ENCODE data around the gene SRPRA.

DNA sequence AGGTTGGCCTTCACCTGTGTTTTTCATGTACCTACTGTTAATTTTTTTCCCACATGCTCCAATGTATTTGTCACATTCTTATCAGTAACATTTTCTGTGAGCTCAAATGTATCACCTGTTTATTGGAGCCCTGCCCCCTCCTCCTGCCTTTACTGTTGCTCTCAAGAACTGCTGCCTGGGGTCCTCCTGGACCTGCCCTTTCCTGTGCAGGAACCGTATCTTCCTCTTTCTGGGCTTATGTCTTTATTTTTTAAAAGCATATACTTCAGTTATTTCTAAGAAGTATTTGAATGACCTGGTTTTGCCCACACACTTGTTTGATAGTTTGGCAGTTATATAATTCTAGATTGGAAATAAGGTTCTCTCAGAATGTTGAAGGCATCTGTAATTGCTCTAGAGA, 51.2 kb downstream of the SRPRA start:
- TF ChIP-seq EZH2 (IDR thresholded peaks at IDR 0.05; ENCODE audit: borderline replicate concordance, control insufficient read depth, low read depth, low read length) (no peak), JUND (IDR thresholded peaks at IDR 0.05; ENCODE audit: low read depth, low read length) (no peak), KLF5 (IDR thresholded peaks at IDR 0.05; ENCODE audit: partially characterized antibody) (no peak), STAT3 (IDR thresholded peaks at IDR 0.05; ENCODE audit: low read depth, low read length) (no peak), ASH2L (IDR thresholded peaks at IDR 0.05; ENCODE audit: borderline replicate concordance, low read depth) (no peak), POLR2A (IDR thresholded peaks at IDR 0.05; ENCODE audit: low read depth, low read length) (no peak), NFIC (IDR thresholded peaks at IDR 0.05; ENCODE audit: low read depth, low read length) (no peak), RBBP5 (conservative IDR thresholded peaks at IDR 0.05) (no peak), SIX5 (IDR thresholded peaks at IDR 0.05; ENCODE audit: low read depth, low read length, severe bottlenecking) (no peak)
- TF ChIP-seq, protein P1, sequence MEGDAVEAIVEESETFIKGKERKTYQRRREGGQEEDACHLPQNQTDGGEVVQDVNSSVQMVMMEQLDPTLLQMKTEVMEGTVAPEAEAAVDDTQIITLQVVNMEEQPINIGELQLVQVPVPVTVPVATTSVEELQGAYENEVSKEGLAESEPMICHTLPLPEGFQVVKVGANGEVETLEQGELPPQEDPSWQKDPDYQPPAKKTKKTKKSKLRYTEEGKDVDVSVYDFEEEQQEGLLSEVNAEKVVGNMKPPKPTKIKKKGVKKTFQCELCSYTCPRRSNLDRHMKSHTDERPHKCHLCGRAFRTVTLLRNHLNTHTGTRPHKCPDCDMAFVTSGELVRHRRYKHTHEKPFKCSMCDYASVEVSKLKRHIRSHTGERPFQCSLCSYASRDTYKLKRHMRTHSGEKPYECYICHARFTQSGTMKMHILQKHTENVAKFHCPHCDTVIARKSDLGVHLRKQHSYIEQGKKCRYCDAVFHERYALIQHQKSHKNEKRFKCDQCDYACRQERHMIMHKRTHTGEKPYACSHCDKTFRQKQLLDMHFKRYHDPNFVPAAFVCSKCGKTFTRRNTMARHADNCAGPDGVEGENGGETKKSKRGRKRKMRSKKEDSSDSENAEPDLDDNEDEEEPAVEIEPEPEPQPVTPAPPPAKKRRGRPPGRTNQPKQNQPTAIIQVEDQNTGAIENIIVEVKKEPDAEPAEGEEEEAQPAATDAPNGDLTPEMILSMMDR (IDR thresholded peaks at IDR 0.05 in 2 of 3, conservative IDR thresholded peaks at IDR 0.05 in 1 of 3; ENCODE audit: control insufficient read depth in 2 of 3, extremely low read depth in 1 of 3, insufficient read depth in 1 of 3, low read depth in 3 of 3, low read length in 3 of 3): no peak

All from GM12878 (cell line).